ENCODE results near the gene DCAF5.
"Not testable (repeated sequence)": the region's sequence is repeated elsewhere in the genome, so short reads cannot be mapped to it uniquely, and the experiment has no call there.

Gene DCAF5

DNA sequence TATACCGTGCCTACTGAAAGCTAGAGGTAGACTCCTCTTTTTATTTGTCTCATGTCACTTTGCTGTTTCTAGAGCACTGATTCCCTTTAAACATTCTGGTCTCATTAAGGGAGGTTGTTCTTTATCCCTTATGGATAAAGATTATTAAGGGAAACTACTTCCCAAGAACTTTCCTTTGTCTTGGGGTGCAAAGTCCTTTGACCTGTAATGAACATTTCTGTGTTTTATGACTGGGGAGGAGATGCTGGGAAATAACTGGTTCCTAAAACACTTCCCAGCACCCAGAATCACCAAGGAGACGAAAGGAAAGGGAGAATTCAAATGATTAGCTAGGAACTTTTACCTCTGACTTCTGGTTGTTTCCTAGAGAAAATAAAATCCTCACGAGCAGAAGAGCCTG, 110.6 kb downstream of the DCAF5 start:
- no peak for DNase-seq

GRCh38 chr14:69041783-69042182, 111.1 kb downstream of the DCAF5 start:
- no peak for DNase-seq

- no peak for DNase-seq
Observed at GRCh38 chr14:69040353-69040752, 112.6 kb downstream of the DCAF5 start.

DNA sequence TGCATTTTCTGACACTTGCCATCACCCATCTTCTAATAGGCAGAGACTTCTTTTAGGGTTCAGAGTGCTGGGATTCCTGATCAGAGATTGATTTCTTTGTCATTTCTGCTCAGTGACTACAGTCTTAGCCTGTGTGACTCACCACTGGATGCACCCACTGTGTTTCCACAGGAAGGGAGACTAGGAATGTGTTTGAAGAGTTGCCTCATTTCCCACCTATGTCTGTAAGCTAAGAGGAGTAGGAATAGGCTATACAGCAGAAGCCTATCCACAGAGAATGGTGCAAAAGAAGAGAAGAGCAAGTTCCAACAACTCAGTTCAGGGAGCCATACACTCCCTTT, 113.7 kb downstream of the DCAF5 start:
- no peak for DNase-seq

DNA sequence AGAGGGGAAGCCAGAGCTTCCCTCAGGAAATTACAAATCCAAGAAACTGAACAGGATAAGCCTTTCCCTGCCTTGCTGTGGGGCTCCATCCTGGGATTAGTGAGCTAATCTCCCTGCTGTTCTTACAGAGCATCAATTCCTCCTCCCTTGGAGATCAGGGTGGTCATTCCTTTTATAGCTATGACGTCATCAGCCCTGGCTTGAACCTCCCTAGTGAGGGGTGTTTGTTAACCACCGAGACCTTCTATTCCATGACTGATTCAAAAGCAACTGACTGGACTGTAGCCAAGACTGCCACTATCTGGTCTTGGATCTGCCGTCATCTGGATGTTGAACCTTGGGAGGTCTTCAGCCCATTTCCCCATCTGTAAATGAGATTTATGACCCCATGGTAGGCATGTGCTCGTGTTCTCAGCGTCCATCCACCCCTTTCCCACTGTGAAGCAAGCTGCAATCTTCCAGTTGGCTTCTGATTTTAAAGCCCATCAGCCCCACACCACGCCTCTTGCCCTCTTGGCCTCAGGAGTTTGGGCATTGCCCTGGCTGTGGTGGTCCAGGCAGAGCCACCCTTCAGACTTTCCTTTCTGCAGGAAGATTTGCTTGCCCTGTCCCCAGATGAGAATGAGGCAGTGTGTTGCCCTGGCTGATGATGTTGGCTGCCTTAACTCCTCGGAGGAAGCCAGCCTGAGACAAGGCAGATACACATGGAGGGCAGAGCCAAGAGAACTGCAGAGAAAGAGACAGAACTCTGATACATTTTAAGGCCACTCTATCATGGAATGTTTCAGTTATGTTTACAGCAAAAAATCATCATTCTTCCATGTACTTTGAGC, 114.2 kb downstream of the DCAF5 start:
- DNase-seq: no peak

- DNase-seq: no peak
Observed at GRCh38 chr14:69037790-69038454, 115.0 kb downstream of the DCAF5 start.

DNA sequence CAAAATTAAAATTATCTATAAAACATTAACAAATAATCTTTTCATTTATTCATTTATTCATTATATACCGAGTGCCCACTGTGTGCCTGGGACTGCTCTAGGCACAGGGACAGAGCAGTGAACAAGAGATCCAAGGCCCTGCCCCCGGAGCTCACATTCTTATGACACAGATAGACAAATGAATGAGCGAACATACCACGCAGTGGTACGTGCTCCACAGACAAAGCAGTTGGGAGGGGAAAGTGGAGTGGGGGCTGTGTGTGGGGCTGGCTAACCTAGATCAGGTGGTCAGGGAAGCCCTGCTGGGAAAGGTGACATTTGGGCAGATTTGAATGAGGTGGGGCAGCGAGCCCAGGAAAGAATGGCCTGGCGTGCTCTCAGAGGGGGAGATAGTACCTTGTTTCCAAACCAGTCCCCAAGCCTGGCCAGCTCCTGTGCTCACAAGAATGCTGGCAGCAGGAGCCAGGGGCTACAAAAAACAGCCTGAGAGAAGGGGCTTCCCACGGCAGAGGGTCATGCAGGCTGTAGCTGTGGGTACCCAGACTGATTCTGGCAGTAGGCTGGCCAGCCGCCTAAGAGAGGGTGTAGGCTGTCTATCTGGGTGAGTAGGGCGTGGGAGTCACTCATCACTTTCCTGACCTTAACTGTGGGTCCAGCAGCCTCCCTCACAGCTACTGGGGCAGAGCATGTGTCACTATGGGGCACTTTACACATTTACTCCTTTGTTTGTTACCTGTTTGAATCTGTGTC, 116.0 kb downstream of the DCAF5 start:
- no peak for DNase-seq

GRCh38 chr14:69034612-69035262, 118.2 kb downstream of the DCAF5 start:
- no peak for DNase-seq

GRCh38 chr14:69027242-69027913, 125.5 kb downstream of the DCAF5 start:
- no peak for DNase-seq

- no peak for DNase-seq
Observed at GRCh38 chr14:69023035-69023434, 129.9 kb downstream of the DCAF5 start.

- not testable (repeated sequence) for DNase-seq
Observed at GRCh38 chr14:69022093-69022492, 130.8 kb downstream of the DCAF5 start.

DNA sequence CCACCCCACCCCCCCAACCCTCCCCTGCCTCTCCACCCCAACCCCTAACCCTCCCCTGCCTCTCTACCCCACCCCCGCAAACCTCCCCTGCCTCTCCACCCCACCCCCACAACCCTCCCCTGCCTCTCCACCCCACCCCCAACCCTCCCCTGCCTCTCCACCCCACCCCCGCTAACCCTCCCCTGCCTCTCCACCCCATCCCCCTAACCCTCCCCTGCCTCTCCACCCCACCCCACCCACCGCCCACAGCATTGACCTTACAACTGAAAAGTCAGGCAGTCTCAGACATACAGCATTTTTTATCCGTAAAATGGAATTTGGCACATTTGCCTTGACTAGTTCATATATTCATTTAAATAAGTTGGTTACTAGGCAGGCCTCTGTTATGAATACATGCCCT, 135.2 kb downstream of the DCAF5 start:
- DNase-seq: no peak

GRCh38 chr14:69014829-69015259, 138.1 kb downstream of the DCAF5 start:
- no peak for DNase-seq

DNA sequence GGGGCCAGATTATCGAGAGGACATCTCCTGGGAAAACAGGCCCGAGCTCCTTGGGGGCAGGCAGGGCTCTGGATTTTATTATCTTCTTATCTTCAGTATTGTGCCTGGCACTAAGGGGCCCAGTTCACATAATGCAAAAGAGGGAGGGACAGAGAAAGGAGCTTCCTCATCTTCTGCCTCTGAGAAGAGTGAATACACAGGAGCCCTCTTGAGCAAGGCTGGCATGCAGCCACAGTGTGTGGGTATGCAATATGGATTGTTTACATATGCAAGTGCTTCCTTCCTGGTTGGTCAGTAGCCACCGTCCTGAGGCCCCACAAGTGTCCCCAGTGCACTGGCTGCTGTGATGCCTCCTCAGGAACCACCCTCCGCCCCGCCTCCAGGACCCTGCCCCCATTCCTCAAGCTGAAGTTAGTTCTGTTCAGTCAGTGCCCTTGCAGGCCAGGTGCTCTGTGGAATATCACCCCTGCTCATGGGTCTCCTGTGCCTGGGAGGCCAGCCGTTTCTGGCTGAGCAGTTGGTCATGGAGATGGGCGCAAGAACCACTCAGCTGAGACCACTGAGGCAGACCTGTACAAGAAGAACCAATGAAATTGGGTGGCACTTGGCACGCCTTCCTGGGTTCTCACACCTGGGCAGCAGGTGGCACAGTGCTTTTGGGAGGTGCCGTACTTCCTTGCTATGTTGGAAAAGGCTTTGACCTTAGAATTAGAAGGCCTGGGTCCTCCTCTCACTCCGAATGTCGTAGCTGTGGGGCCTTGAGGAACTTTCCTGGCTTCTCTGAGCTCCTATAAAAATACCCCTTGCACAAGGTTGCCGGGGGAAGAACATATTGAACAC, 138.8 kb downstream of the DCAF5 start:
- DNase-seq: no peak

DNA sequence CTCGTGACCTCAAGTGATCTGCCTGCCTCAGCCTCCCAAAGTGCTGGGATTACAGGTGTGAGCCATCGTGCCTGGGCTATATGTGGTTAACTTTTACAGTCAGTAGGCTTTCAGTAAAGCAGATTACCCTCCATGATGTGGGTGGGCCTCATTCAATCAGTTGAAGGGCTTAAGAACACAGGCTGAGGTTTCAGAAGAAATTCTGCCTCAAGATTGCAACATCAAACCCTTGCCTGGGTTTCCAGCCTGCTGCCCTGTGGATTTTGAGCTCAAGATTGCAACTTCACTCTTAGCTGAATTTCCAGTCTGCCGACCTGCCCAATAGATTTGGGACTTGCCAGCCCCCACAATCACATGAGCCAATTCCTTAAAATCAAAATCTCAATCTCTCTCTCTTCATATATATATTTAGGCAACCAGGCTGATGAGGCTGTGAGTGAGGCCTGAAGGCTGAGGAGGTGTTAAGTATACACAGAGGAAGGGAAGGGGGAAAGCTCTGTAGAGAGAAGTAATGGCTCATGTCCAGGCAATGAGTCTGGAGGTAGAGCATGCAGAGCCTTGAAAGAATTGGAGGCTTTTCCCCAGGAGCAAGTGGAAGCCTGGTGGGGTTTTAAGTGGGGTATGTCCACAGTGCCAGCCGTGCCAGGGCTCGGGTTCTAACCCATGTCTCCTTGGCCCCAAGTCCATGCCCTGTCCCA, 140.5 kb downstream of the DCAF5 start:
- no peak for DNase-seq

GRCh38 chr14:69010648-69011047, 142.3 kb downstream of the DCAF5 start:
- DNase-seq: no peak

- DNase-seq: peak; percentile 42
Observed at GRCh38 chr14:69008421-69008884, 144.5 kb downstream of the DCAF5 start.

GRCh38 chr14:69006346-69006745, 146.6 kb downstream of the DCAF5 start:
- no peak for DNase-seq

DNA sequence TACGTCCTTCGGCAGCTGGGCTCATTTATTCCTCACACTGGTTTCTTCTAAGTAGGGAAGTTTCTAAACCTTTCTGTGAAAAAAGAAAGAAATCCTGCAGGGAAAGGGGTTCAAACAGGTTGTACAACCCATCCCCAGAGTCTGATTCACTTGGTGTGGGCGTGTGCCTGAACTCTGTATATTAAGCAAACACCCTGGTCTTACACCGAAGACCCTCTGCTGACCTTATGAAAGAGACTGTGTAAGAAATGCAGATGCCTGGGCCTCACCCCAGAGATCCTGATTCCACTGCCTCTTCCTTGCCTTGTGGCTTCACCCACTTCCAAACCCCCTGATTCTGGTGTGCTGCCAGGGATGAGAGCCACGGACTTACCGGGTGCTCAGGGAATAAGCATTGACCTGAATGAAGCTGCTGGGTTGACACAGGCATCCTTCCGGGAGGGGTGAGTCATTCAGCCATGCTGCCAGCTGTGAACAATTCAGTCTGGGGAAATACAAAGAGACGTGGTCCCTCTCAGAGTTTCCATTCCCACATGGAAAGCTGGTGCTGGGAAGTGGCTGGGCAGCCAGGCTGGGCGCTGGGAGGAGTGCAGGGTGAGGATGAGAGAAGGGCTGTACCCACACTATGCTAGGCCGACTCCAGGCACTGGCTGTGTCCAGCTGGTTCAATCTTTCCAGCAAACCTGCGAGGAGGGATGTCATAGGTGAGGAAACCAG, 147.3 kb downstream of the DCAF5 start:
- DNase-seq: no peak

- DNase-seq: no peak
Observed at GRCh38 chr14:69004731-69005431, 148.0 kb downstream of the DCAF5 start.

All from NCI-H2227 treated with DMSO at 0.1 percent for 48 hours (cell line).